Measurements from ENCODE around the gene CGGBP1.

CGGBP1 gene, protein sequence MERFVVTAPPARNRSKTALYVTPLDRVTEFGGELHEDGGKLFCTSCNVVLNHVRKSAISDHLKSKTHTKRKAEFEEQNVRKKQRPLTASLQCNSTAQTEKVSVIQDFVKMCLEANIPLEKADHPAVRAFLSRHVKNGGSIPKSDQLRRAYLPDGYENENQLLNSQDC

DNA sequence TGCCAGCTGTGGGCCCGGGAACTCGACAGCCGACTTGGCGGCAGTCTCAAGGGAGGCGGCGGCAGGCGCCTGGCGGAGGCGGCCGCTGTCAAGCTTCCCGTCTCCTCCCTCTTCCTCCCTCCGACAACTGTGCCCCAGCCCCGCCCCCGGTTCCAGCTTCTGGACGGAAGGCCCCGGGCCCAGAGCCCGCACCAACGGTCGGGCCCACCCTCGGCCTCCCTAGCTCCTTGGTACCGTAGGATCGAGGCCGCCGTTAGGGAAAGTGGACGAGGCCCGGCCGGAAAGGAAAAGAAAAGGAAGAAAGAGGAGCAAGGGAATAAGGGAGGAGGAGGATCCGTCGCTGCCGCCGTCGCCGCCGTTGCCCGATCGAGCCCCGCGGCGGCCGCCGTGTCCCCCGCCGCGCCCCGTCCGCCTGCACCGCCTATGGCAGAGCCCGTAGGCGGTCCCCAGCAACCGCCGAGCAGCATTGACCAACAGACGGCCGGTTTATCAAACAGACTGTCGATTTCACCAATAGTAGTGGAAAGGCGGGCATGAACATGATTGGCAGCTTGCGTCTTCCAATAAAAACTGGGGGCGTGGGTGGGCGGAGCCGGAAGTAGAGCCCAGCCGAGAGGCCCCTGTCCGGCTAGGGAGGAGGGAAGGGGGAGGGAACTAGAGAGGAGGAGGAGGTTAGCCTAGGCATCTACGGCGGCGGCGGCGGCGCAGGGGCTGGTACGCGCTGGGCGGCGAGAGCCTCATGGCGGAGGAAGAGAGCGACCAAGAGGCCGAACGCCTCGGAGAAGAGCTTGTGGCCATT, at the start of gene CGGBP1, which contains the start of gene ZNF654:
Gene CGGBP1, minus strand, starts transcription at position 425 of the 799 bp plus-strand sequence. CDS start 3,029 bp downstream, outside the sequence.
Gene ZNF654, plus strand, starts transcription at position 675 of the 799 bp plus-strand sequence. Its CDS starts 65 bp downstream, at position 740.
- peak; percentile 99 for DNase-seq

DNA sequence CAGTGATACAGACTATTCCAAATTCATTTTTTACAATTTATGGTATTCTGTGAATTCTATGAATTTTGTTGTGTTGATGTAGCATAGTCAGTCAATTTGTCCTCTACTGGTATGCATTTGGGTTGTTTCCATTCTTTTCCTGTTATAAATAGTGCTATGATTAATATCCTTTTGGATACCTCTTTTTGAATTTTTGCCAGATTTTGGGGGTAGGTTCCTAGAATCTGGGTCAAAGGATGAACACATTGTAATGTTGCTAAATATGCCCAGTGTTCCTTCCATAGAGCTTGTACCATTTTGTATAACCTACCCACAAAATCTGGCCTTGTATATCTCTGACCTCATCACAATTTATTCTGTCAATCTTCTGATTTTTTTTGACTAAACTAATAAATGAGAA, 46.5 kb upstream of the CGGBP1 start:
- DNase-seq: no peak

DNA sequence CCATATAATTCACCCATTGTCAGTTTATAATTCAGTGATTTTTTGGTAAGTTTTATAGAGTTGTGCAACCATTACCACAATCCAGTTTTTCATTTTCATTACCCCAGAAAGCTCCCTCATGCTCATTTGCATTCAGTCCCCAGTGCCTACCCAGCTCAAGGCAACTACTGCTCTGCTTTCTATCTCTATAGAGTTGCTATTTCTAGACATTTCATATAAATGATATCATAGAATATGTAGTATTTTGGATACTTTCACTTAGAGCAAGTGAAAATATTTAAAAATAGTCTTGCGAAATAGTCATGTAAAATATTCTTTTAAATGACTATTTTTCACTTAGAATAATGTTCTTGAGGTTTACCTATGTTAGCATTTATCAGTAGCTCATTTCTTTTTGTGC, 42.3 kb upstream of the CGGBP1 start:
- DNase-seq: no peak

DNA sequence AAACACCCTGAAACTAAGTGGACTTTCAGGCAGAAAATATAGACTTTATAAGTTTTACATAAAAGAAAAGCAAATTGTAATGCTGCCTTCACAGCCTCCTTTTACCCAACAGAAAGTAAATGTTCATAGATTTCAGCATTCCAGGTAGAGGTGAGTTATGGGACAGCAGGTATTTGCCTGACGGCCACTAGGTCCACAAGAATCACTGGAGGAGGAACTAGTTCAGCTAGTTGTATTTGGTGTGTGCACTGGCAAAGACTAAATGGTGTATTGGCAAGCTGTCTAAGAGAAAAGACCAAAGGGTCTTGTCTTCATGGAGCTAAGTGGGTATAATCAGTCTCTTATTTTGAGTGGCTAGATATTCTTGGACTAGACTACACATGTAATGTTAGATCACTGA, 34.5 kb upstream of the CGGBP1 start:
- no peak for DNase-seq

DNA sequence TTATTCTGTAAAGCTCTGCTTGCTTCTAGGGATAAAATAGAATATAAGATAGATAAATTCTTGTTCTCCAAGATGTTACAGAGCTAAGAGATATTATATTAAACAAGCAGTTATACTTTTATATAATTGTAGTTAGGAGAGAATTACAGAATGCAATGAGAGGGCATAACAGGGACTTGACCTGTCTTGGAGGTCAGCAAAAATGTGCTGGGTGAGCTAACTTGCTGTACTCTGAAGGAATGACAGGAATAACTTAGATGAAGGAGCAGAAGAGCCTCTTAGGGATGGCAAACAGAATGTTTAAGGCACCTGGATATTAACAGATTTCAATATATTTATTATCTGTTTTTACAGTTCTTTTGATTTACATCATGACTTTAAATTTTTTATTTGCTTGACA, 33.5 kb upstream of the CGGBP1 start:
- no peak for DNase-seq

DNA sequence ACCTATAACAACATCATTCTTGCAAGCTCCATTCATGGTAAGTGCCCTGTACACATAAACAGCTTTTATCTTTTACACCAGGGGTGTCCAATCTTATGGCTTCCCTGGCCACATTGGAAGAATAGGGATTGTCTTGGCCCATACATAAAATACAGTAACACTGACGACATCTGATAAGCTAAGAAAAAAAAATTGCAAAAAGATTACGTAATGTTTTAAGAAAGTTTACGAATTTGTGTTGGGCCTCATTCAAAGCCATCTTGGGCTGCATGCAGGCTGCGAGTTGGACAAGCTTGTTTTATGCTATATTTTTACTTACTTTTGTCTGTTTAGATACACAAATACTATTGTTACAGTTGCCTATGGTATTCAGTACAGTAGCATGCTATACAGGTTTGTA, 31.9 kb upstream of the CGGBP1 start:
- no peak for DNase-seq

DNA sequence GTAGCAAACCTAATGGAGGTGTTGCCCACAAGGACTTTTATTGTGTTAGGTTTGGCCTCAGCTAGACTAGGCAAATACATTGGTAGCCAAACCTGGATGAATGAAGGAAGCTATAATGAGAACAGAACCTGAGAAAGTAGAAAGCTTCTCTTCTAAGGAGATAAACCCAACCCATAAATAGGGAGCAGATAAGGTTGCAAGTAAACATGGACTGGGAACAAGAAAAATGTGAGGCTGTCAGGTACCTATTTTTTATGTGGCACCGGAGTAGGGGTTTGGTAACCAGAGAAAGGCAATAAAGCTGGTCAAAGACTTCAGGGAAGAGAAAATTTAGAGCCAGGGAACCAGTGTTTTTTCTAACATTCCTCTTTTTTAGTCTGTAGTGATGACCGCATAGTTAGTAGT, 25.3 kb upstream of the CGGBP1 start:
- DNase-seq: no peak

DNA sequence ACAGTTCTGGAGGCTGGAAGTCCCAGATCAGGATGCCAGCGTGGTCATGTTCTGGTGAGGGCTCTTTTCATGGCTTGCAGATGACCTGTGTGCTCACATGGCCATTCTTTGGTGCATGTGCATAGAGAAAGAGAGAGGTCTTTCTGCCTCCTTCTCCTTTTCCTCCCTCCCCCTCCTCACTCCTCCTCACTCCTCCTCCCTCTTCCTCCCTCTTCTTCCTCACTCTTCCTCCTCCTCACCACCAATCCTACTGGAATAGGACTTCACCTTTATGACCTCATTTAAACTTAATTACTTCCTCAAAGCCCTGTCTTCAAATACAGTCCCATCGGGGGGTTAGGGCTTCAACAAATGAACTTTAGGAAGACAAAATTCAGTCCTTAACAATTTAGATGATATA, 24.0 kb upstream of the CGGBP1 start:
- DNase-seq: no peak

DNA sequence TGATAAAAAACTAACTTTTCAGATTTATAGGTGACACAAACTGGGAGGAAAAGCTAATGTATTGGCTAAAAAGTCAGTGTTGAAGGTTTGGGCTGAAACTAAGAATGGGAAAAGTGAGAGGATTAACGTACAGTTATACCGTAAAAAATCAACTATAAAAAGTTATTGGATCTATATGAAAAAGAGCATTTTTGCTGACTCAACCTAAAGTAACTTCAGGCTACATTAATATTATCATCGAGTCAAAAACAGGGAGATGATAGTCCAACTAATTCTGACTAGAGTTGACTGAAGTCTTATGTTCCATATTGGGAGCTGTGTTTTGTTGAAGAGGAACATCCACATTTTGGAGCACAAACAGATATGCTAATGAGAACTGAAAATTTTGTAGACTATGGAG, 20.1 kb upstream of the CGGBP1 start:
- DNase-seq: no peak

DNA sequence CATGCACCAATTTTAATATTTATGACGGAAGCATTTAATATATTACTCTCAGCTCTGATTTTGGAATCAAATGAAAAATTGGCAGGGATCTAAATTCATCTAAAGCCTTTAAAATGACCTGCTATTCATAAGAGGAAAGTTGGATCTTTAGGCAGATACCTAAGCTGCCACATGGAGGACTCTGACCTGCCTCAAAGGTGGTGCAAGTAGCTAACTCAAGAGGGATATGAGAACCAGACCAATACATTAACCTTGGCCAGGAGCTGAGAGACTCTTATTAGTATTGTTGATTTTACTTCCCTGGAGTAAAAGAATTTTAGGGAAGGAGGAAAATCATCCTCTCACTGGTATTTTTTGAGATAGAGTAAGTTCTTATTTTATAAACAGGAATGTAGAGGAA, 17.9 kb upstream of the CGGBP1 start:
- no peak for DNase-seq

DNA sequence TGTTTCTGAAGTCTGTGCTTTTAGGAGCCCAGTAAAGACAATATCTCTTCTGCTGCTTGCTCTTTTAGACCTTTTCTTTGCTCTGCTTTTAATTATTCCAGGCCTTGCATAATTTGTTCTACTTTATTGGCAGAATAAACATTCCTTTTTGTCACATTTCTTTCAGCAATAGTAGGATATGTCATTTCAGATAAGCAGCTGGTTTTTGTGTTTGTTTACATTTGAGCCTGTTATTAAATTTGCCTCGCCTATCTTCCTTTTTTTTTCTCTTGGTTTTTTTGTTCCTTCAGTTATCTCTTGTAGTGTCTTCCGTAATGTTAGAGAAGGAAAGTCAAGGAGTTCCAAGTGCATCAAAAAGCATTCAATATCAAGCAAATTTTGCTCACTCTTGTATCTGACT, 16.7 kb upstream of the CGGBP1 start:
- DNase-seq: no peak

DNA sequence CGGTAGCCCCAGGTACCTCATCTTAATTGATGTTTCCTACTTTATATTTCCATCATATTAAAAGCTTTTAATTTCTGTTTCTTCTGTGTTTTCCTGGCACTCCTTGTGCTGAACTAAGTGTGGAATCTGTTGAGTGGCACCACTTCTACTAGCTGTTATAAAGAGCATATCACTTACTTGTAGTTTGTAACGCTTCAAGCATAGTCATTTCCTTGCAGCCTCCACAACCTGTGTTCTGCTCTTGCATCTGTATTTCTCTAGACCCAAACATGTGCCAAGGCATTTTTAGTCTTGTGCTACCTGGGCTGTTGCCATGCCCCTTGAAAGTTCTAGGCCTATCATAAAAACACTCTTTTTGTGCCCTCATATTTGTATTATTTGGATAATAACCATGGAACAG, 16.3 kb upstream of the CGGBP1 start:
- no peak for DNase-seq

DNA sequence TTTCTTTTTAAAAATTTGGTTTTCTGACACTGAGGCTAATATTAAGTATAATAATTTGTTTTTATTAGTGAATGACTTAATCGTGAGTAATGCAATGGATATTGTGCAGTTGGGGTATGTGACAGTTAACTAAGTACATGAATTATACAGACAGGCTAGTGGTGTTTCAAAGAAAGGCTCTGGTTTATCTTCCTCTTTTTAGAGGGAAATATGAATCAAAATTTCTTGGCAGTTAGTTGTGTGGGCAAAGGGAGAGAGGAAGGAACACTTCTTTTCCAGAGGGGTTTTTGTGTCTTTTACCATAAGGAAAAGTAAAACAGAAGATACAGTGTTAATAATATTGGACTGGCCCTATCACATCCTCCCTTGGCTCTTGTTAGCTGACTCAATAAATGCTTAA, 2.9 kb upstream of the CGGBP1 start:
- DNase-seq: no peak

DNA sequence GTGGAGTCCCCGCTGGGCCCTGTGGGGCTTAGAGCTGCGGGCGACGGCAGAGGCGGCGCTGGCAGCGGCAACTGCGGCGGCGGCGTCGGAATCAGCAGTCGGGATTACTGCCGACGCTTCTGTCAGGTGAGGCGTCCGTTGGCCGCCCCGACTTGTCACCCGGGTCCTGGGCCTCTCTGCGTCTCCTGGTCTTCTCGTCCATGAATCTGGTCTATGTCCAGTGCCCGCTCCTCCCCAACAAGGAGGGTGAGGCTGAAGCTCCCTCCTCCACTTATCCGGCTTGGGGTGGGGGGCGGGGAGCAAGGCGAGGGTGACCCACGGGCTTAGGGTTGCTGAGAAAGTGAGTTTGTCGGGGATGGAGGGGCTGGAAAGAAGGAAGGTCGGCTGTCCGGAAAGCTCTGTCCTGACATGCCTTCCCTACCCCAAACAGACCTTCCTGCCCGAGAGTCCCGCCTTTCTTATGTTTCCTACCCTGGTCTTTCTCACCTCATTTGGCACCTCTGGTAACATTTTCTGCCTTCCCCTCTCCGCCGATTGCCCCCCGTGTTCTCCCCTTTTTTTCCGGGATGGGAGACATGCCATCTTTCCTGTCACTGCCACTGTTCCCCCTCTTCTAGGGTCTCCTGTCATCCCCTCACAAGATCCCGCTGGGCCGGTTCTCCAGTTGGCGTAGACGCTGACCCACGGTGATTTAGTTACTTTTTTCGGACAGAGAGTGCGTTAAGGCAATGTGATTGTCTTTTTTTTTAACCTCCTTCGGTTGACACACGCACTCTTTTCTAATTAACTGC, 770 bp upstream of the CGGBP1 start:
- DNase-seq: no peak

DNA sequence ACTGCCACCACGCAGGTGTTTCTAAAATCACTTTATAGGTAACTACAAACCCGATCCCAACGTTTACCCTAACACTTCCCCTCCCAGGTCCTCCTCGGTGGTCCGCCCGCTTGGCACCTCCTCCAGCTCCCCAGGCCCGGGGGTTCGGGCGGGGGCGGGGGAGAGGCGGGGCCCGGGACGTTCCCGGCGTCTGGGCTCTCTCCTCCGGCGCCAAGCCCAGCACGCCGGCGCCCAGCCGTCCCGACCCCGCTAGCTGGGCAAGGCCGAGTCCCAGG, 562 bp downstream of the CGGBP1 start:
- no peak for DNase-seq

DNA sequence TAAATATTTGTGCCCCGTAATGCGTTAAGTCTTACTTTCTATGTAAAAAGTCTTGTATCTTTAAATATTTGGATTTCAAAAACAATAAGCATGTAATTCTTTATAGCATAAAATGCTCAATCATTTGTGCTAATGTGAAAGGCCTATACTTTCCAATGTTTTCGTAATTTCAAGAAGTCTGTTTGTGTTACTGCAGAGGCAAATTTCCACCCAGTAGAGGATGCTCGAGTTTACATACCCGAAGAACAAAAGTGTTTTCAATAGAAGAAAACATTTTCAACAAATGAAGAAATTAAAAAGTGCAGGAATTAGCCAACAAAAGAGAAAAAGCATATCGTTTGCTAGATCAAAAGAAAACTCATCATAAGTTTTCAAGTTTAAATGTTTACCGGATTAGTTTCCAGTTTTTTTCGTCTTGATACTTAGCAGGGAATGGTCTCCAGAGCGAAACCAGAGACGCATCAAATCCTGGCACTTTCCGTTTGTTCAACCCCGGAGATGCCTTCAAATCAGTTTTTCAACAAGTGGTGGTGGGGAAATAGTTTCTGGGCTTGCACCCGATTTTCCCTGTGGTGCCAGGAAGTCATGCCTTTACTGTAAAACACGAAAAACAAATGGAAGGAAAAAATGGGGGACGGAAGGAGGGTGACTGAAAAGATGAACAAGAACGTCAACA, 1.0 kb downstream of the CGGBP1 start:
- DNase-seq: no peak

DNA sequence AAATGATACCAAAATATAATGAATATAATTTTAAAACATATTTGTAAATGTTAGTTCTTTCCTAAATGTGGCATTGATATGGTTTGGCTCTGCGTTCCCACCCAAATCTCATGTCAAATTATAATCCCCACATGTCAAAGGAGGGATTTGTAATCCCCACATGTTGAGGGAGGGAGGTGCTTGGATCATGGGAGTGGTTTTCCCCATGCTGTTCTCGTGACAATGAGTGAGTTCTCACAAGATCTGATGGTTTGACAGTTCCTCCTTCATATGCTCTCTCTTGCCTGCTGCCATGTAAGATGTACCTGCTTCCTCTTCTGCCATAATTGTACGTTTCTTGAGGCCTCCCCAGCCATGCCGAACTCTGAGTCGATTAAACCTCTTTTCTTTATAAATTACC, 12.0 kb downstream of the CGGBP1 start:
- DNase-seq: no peak

DNA sequence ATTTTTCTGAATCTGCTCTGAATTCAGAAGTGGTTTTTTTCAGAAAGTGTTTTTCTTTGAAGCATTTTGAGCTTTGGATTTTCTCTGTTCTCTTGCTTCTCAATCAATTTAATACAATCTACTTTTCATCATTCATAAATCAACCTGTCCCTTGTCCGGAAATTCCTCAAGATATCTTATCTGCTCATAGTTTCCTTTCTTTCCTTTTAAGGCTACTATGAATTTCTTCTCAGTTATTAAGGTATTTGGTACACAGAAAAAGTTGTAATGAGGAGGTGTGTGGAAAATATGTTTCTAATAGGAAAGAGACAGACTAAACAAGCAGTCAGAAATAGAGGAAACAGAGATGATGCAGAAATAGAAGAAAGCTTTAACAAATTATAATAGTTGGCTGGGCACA, 14.4 kb downstream of the CGGBP1 start:
- DNase-seq: no peak

DNA sequence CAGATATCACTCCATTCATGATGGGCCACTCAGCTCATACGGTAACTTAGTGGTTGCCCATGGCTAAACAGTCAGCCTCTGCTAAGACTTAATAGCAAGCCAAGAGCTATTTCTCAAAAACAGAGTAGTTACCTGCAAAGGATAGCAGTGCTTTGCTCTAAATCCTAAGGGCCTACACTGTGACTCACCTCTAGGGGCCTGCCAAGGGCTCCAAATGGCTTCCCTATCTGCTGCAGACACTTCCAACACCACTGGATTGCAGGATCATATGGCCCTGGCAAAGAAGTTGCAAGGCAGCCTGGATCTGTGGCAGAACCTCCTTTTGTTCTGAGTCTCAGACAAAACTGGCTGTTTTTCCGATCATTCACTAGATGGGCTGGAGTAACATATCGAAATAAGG, 17.8 kb downstream of the CGGBP1 start:
- DNase-seq: no peak

DNA sequence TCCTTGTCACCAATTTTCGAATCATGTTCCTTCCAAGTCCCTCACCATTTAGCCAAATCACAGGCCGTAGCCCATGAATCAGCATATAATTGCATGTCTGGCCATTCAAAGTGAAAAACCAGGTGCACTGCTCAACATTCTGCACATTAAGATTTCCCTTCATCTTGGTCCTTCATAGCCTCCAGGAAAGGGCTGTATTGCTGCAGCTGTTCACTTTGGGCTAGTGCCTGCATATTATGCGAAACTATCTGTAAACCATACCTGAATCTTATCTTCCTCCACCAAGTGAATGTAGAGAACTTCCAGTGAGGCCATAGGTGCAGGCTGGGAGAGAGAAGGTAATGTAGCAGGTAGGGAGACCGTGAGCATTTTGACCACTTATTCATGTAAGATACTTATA, 18.3 kb downstream of the CGGBP1 start:
- no peak for DNase-seq

DNA sequence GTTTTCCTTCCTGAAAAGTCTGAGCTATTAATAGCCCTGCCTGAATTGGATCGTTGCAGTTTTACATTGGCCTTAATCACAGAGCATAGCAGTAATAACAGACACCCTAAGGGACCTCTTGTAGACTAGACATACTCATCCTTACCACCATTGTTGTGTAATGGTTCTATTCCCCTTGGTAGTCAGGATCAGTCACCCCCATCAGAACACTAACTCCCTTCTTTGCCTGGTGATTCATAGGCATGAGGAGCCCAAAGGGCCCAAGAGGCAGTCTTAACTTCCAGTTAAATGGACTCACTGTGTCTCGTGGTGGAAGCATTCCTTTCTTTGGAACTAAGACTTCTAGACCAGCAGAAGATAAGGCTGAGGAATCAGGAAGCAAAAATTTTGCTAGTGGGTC, 20.2 kb downstream of the CGGBP1 start:
- peak; percentile 17 for DNase-seq

DNA sequence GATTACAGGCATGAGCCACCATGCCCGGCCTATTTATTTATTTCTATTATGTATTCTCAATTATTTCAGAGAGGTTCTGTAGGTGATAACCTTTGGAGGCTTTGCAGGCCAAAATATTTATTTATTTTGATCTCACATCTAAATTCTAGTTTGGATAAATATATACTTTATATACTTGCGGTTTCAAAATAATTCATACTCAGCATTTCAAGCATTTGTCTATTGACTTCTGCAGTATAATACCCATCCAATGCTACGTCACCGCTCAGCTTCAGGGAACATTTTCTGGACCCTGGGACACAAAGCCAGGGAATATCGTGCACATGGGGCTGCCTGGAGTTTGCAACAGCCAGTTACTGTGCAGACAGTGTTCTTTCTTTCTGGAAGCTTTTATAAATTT, 22.6 kb downstream of the CGGBP1 start:
- DNase-seq: no peak

DNA sequence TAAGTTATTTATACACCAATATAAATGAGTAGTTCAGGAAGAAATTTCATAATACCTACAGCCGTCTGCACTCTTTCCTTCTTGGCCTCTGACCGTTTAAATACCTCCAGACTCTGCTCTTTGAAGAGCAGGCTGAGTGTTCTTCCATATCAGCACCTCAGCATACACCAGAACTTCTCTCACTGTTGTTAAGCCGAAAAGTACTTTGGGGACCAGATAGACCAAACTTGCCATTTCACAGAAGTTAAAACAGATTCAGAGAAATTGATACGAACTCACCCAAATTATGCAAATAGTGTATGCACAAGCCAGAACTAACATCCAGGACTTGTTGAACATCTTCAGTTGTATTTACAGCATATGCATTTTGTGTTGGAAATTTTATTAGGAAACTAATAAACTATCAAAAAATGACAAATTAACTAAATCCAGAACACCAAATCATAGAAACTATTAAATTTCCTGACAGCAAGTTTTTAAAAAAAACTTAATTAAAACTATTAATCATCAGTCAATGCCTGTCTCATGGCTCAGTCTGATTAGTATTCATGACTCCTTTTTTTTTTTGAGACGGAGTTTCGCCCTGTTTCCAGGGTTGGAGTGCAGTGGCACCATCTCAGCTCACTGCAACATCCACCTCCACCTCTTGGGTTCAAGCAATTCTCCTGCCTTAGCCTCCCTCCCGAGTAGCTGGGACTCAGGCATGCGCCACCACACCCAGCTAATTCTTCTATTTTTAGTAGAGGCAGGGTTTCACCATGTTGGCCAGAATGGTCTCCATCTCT, 24.1 kb downstream of the CGGBP1 start:
- DNase-seq: no peak

Measured in T1000 (cell line).